Raji (cell line): Measurements from ENCODE around the gene BACH1.

ENCODE experiments used
- POLR2A ChIP-seq: IDR thresholded peaks from 2 replicates; pipeline ENCODE4 v1.6.1; 2011; ENCODE audit warnings: low read depth, low read length, control low read depth; ENCODE audit not compliant: insufficient read depth

Gene BACH1

DNA sequence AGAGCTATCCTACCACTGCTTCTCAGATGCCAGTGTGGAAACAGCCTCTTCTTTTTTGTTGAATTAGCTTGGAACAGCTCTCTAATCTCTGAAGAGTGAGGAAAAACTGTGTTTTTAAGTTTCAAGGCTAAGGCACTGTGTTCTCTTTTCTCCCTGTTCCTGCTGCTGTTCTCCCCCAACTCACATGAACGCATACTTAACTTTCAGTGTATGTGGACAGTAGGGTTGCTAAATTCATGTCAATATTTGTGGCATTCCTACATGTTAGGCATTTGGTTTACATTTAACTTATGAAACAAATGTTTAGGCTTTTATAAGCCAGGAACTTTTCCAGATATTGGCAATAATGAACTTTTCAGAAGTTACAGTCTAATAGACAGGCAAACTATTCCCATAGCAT, 6.8 kb downstream of the BACH1 start:
- TF ChIP-seq POLR2A, result no peak

DNA sequence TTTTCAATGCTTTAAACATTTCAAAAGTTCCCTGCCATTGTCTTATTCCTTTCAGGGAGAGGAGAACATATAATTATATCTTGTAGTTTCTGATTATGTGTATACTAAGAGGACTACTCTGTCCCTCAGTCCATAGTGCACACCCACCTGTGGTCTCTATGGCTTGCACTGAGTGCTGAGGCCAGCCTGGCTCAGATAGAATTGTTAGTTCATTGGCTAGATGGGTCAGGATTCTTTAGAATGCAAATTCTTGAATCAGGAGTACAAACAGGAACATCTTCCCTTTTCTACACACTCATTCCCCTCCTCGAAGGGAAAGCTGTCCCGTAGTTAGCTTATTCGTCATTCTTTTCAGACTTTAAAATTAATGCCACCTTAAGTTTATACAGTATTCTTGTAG, 8.2 kb downstream of the BACH1 start:
- TF ChIP-seq POLR2A, result no peak

DNA sequence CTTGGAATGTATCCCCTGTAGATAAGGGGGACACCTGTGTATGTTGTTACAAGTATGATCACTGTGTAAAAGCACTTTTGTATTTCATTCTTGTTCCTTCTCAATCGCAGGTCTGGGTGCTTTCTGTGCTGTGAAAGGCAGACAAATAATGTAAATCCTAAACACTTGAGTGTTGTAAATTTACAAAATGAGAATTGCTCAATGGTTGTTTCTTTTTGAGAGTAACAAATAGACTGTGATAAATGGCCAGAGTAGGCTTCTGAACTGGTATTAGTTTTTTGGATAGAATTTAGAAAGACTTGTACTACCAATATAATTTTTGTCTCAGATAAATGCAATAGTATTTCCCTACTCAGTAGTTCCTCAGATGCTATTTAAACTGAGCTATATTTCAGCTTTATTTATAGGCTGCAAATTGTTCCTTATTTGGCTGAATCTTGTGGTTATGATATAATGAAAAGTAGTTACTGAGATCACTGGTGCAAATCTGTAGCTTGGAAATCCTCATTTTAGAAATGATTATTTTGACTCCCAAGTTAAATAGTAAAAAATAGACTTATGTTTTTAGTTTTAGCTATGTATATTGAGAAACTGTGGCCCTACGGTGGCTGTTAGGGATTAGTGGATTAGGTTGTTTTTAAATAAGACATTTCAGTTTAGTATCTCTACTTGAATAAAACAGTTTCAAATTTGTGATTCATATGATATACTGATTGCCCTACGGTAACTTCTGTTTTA, 9.2 kb downstream of the BACH1 start:
- no peak for TF ChIP-seq POLR2A

DNA sequence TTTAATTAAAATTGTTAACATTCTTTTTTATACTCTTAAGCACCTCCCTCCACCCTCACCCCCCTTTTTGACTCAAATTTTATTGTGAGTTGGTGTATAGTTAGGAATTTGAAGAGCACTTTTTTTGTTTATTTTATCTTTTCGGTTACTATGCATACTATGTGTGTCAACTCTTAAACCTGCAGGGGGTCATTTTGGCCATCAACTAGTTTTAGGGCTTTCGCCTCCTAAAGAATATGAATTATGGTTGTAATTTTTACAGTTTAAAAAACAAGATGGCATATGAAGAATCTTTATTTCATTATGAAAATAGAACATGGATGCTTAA, 9.7 kb downstream of the BACH1 start:
- TF ChIP-seq POLR2A, result no peak

DNA sequence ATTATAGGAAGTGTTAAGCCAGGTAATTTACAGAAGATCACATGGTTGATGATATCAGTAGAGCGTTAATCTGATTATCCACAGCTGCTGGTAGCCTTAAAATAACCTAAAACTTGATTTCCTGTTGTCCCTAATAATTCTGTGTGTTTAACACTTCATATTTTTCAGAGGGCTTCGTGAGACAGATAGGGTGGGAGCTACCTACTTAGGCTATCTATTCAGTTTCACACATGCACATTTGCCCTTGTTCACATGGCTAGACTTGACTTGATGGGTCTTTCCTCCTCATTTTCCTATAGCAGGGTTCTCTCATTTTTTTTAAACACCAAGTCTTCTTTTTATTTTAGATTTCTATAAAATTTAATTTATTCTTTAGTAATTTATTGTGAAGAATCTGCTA, 11.0 kb downstream of the BACH1 start:
- no peak for TF ChIP-seq POLR2A

DNA sequence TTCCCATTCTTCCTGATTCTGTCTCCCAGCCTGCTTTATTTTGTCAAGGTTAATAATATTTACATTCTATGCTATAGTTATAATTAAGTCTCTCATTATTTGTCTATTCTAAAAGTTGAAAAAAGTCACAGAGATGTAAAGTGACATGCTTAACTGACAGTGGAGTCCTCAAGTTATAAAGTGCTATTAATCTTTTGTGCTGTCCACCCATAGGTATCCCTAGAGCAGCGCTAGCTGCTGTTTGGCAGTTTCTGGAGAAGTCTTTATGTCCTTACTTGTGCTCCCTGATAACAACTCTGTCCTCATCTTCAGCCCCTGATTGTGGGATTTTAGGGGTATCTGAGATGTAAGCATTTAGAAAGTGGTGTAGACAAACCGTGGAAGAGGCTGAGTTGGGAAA, 13.1 kb downstream of the BACH1 start:
- TF ChIP-seq POLR2A, result no peak

DNA sequence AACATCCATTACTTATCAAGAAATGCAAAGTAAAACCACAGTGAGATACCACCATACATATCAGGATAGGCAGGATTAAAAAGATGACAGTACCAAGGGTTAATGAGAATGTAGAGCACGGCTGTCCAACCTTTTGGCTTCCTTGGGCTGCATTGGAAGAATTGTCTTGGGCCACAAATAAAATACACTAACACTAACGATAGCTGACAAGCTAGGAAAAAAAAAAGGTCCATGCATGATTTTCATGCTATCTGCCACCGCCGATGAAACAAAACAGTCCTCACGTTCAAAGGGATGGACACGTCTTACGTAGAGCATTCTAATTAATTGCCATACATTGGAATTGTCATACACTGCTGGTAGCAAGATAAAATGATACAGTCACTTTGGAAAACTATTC, 14.3 kb downstream of the BACH1 start:
- TF ChIP-seq POLR2A, result no peak

DNA sequence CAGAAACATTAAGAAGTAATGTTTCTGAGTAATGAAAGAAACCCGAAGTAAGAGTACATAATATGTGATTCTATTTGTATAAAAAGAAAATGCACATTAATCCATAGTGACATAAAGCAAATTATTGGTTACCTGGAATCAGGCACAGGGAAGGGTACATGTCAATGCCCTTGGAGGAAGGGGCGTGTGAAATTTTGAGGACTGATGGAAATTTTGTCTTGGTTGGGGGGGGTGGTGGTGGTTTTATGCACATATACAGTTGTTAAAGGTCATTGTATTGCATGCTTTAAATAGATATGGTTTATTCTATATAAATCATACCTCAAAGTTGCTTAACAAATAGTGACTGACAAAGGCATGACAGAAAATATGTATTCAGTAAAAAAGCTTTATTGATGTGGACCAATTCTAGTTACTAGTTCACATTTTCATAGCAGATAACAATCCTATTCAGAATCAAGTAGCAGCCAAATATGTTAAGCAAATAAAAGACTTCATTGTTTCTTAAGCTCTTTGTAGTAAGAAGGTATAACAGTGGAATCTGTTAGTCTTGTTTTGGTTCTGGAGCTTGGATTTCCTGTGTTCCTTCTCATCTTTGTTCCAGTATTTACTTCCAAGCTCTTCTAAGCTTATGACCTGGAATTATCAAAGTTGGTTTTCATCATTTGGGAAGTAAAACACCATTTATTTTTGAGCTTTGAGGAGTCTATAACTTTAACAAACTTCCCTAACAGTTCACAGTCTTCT, 15.1 kb downstream of the BACH1 start:
- TF ChIP-seq POLR2A, result no peak

DNA sequence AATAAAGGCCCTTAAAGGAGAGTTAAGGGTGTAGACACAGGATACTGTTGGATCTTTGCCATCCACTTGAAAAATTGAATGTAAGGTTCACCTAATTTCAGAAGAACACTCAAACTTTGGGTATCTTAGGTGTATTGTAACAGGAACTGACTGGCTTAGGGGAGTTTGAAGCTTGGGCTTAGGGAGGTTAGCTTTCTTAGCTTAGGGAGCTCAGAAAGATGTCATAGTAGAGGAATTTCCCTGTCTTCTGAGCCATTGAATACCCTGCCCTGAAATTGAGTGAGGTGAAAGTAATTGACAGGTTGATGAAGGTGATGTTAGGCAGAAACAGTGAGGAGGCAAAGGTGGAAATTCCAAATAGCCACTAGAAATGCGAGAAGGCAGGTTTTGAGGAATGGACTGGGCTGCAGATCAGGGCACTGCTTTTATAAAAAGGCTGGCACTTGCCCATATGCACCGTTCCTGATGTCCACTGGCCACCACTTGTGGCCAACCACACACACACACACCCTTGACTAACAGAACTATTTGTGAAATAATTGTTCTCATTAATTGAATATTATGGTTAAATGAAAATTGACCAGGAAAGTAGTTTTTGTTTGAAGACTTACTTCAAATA, 16.5 kb downstream of the BACH1 start:
- TF ChIP-seq POLR2A, result no peak

DNA sequence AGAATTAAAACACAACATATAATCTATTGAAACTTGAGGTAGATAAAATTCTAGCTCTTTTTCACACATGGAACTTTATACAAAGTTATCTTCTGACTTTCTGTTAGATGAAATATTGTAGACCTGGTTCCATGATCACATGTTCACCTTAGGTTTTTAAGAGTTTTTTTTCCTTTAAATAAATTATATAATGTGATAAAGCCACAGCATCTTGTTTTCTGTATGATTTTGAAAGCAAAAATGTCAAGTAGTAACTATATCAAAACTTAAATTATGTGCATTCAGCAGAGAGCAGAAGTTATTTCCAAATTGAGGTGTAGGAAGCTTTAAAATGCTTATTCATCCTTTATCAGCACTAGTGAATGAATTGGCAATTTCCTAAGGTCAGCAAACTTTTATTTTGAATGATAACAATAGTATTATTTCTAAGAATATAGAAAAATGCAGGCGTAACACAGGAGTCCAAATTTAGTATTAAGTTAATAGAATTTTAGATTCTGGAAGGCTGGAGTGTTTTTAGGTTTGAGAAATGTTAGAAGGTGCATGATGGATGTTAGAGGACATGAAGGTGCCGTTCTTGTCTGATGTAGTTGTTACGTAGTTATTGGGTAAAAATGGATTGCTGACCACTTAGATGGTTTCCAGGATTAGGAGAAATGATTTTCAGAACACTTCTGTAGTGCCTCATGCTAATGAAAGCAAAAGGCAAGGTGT, 17.5 kb downstream of the BACH1 start:
- TF ChIP-seq POLR2A, result no peak

DNA sequence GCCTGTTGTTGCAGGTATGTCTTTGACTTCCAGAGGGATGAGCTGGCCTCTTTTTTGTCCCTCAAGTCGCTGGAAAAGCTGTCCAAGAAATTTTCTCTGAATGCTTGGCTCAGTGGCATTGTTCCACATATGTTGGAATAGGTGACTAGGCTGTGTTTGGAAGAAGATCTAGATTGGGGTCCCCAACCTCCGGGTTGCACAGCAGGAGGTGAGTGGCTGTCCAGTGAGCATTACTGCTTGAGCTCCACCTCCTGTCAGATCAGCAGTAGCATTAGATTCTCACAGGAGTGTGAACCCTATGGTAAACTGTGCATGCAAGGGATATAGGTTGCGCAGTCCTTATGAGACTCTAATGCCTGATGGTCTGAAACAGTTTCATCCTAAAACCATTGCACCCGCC, 18.1 kb downstream of the BACH1 start:
- TF ChIP-seq POLR2A, result no peak

DNA sequence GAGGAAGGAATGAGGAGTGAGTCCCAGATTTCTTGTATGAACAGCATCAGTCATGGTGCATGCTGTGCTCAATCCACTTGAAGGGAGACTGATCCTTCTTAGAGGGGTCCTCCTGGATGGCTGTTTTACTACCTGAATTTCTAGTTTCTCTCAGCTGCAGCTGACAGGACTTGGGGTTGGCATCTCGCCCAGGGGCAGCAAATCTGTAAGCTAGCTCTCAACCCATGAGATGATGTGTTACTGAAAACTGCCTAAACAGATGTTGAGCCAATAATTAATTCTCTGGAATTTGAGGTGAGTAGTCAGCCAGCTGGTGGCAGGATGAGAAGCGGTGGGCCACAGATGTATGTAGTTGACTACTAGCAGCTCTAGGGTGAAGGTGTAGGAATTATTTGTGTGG, 19.6 kb downstream of the BACH1 start:
- no peak for TF ChIP-seq POLR2A

DNA sequence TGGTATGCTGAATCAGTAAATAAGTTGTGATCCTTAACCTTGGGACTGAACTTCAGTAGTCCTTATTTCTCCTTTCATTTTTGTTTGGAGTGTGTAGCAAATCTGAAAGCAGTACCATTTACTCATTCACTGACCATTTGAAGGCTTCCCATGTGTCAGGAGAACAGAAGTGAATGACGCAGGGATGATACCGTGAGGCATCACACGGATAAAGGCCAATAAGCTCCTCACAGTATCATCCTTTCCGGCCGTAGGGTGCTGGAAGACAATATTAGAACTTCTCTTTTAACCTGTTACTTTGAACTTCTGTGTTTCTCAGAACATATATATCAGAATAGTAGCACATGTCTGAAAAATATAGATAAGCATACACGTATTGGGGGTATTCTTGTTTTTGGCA, 21.3 kb downstream of the BACH1 start:
- TF ChIP-seq POLR2A, result no peak

DNA sequence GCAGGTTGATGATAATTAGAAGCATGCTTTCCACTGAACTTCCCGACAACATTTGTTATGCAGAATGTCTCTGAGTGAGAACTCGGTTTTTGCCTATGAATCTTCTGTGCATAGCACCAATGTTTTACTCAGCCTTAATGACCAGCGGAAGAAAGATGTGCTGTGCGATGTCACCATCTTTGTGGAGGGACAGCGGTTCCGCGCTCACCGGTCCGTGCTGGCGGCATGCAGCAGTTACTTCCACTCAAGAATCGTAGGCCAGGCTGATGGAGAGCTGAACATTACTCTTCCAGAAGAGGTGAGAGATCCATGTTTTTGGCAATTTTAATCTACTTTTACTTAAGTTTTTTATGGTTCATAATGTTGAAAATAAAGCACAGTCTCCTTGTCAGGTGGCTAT, 22.5 kb downstream of the BACH1 start:
- TF ChIP-seq POLR2A, result no peak
